Activated B cell treated with CpG ODN at 0.5 μM for 24 hours (primary cell): ENCODE data around the gene CASZ1. TPM values are rescaled to one million over a fixed set of nuclear protein-coding genes. Genes with fewer than 3 reads are reported as not detected.

Source experiments
- ATAC-seq: fragments of 200-7000 bp; cut with Tn5 transposase; one replicate; pipeline ENCODE4 v1.10.0; 2021; ENCODE audit warnings: low read depth, mild to moderate bottlenecking, moderate library complexity
- CTCF ChIA-PET: fragments of 350-600 bp; sonication (Branson Sonifier 250); formaldehyde crosslinking; loops from one replicate; lab custom pipeline; 2021; ENCODE audit warnings: antibody characterized with exemption; lab: Charles Lee
- POLR2A ChIA-PET: fragments of 350-600 bp; sonication (Branson Sonifier 250); formaldehyde crosslinking; loops from one replicate; lab custom pipeline; 2021; ENCODE audit warnings: antibody characterized with exemption; lab: Charles Lee
- DNase-seq: peaks from one replicate; pipeline ENCODE4 v3.0.0; 2022
- H3K27ac Mint-ChIP-seq: one replicate; pipeline ENCODE4 v1.8.0; 2020; ENCODE audit warnings: mixed read lengths
- H3K27me3 Mint-ChIP-seq: one replicate; pipeline ENCODE4 v1.8.0; 2021; ENCODE audit warnings: mixed read lengths
- H3K36me3 Mint-ChIP-seq: one replicate; pipeline ENCODE4 v1.8.0; 2021; ENCODE audit warnings: low read depth, mixed read lengths
- H3K4me1 Mint-ChIP-seq: one replicate; pipeline ENCODE4 v1.8.0; 2021; ENCODE audit warnings: mixed read lengths
- H3K4me3 Mint-ChIP-seq: one replicate; pipeline ENCODE4 v1.8.0; 2020; ENCODE audit warnings: mild to moderate bottlenecking, mixed read lengths
- H3K9me3 Mint-ChIP-seq: one replicate; pipeline ENCODE4 v1.8.0; 2020; ENCODE audit warnings: mixed read lengths
- CTCF ChIP-seq: fragments of 200-600 bp; IDR thresholded peaks from one replicate; pipeline ENCODE4 v1.8.0; 2022; ENCODE audit warnings: antibody characterized with exemption, mild to moderate bottlenecking
- intact Hi-C: fragments of 100-400 bp; cut with micrococcal nuclease; formaldehyde crosslinking; loops from one replicate; pipeline ENCODE4 v1.15.1; 2024
- total RNA-seq: library from RNA; stranded (reverse); gene quantifications from 2 replicates; pipeline ENCODE4 v1.2.3, GENCODE V29; 2022

CASZ1 gene
- total RNA-seq, 1 donor from 2014 or later: 35.6 TPM

DNA sequence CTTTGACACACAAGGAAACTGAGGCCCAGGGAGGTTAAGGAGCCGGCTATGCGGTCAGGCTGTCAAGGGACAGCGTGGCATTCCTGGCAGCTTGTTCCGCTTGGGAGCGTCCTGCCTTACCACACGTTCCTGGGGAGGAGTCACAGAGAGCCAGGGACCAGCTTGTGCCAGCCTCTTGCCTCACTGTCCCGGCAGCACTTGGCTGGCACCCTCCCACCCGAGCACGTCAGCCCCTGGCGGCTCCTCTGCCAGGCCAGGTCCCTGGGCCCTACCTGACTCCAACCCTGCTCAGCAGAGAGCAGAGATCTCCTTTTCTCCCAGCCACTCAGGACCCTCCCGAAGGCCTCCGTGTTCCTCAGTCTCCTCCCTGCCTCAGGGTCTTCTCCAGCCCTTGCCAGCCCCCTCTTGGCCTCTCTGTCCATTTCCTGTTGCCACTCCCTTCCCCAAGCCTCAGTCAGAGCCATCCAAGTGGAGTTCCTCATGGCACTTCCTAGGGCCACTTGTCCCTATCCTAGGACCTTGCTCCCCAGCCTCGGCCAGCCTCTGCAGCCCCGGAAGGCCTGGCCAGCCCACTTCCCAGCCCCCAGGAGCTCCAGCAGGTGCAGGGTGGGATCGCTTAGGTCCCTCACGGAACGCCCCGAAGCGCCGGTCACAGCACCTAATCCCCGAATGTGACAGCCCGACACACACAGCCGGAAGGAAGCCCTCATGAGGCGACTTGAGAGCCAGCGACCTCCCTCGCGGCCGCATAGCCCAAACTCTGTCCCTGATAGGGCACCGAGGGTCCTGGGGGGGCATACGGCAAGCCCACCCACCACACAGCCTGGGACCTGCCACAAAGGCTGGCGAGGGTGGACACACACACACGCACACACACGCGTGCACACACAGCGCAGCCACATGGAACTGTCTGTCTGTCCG is 130.3 kb downstream of the CASZ1 start:
- DNase-seq (no peak), ATAC-seq (no peak)
- no peaks in the 10 kb centered on the region for H3K27me3 Mint-ChIP-seq
- no peaks in the 10 kb centered on the region for H3K9me3 Mint-ChIP-seq
- no peak for TF ChIP-seq CTCF
- H3K36me3 Mint-ChIP-seq: peaks cover 13% of the 10 kb centered on the region
- H3K4me1 Mint-ChIP-seq: peaks cover 8% of the 10 kb centered on the region
- intact Hi-C loops: no loop called here
- POLR2A ChIA-PET: interaction anchor here (0.5 kb wide), 1 partner anchor 1112 kb away, joined by 3 read pairs; no protein-coding TSS in a partner anchor
- H3K27ac Mint-ChIP-seq: no peak overlapping the region
- CTCF ChIA-PET: no interaction called here
- no peak overlapping the region for H3K4me3 Mint-ChIP-seq

DNA sequence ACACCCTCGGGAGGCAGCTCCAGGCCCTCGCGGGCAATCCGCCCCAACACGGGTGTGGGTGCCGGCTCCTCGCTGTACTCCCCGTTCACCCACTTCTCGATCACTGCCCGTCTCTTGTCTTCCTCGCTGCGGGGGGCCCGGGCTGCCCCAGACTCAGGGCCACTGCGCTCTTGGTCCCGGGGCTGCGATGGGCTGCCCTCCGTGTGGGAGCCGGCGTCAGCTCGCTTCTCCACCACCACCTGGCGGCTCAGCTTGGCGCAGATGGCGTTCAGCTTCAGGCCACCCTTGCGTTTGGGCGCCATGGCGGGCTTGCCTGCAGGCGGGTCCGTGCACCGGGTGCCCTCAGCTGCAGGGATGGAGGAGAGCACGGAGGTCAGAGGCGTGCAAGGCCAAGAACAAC is 131.2 kb downstream of the CASZ1 start:
- no peak for TF ChIP-seq CTCF
- POLR2A ChIA-PET: no interaction called here
- H3K9me3 Mint-ChIP-seq: no peaks in the 10 kb centered on the region

GRCh38 chr1:10664251-10664650 is 132.2 kb downstream of the CASZ1 start:
- POLR2A ChIA-PET: no interaction called here
- Mint-ChIP-seq H3K27me3 (no peaks in the 10 kb centered on the region), H3K4me3 (no peak overlapping the region), H3K9me3 (no peaks in the 10 kb centered on the region), H3K36me3 (peaks cover 20% of the 10 kb centered on the region), H3K4me1 (no peaks in the 10 kb centered on the region), H3K27ac (no peak overlapping the region)
- intact Hi-C loops: no loop called here
- no peak for ATAC-seq
- CTCF ChIA-PET: no interaction called here
- no peak for TF ChIP-seq CTCF
- no peak for DNase-seq

More for the DNA sequence above, 131.2 kb downstream of the CASZ1 start:
- ATAC-seq (no peak), DNase-seq (no peak)
- intact Hi-C loops: no loop called here
- peaks cover under 1% of the 10 kb centered on the region for H3K4me1 Mint-ChIP-seq
- CTCF ChIA-PET: no interaction called here
- H3K4me3 Mint-ChIP-seq: no peak overlapping the region
- peaks cover 15% of the 10 kb centered on the region for H3K36me3 Mint-ChIP-seq
- no peaks in the 10 kb centered on the region for H3K27me3 Mint-ChIP-seq
- H3K27ac Mint-ChIP-seq: no peak overlapping the region

DNA sequence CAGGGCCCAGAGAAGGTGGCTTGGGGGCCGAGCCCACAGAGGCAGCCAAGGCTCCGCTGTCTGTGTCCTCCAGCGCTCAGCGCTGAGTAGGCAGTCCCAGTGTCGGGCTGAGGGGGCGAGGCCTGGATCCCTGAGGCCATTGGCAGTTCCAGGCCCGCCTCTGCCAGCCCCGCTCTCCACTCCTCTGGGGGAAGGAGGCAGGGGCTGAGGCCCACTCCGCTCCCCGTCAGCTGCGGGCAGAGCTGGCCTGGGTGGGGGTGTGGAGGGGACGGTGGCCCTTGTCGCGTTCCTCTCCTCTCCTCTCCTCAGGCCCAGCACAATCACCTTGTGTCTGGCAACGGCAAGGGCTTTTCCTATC is 132.8 kb downstream of the CASZ1 start:
- no peak for DNase-seq
- Mint-ChIP-seq H3K9me3 (no peaks in the 10 kb centered on the region), H3K27ac (no peak overlapping the region), H3K27me3 (no peaks in the 10 kb centered on the region), H3K4me1 (no peaks in the 10 kb centered on the region), H3K36me3 (peaks cover 20% of the 10 kb centered on the region), H3K4me3 (no peak overlapping the region)
- TF ChIP-seq CTCF: no peak
- ATAC-seq: no peak
- CTCF ChIA-PET: no interaction called here
- POLR2A ChIA-PET: no interaction called here
- intact Hi-C loops: no loop called here

DNA sequence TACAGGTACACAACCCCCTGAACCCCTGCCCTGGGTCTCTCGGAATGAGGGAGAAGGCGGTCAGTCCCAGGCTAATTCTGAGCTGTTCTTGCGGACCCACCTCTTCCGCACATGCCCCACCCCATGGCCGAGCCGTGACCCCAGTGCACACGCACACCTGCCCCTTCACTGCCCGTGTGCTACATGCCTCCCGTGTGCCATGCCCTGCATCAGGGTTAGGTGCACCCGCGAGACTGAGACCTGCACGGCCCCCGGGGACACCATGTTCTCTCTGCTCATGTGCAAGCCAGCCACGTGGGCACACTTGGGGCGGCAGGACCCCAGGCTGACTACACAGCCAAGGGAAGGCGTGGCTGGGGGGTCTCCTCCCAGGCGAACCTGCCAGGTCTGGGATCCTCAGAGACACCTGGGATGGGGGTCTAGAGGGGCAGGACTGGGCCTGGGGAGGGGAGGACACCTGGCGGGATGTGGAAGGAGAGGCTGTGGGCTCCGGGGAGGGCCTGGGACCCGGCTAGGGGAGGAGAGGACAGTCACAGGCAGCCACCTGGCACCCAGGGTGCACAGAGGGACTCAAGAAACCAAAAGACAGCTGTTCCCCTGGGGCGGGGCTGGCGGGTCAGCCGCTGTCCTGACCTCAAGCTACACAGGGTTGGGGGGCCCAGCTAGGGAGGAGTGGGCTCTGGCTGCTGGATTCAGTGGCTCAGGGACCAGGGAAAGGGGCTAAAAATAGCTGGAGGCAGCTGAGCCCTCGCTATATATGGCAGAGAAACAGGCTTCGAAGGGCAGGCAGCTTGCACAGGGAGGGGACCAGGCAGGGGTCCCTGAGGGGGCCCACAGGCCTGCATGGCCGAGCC is 133.4 kb downstream of the CASZ1 start:
- ATAC-seq: no peak
- intact Hi-C loops: no loop called here
- no peaks in the 10 kb centered on the region for H3K4me1 Mint-ChIP-seq
- TF ChIP-seq CTCF: no peak
- DNase-seq: no peak
- H3K27ac Mint-ChIP-seq: no peak overlapping the region
- ChIA-PET CTCF (no interaction called here), POLR2A (no interaction called here)
- H3K27me3 Mint-ChIP-seq: no peaks in the 10 kb centered on the region
- H3K36me3 Mint-ChIP-seq: peaks cover 20% of the 10 kb centered on the region
- no peaks in the 10 kb centered on the region for H3K9me3 Mint-ChIP-seq
- H3K4me3 Mint-ChIP-seq: no peak overlapping the region
